SIG-M5 treated with dmso at 0.1 percent for 504 hours (cell line): ENCODE measurements around the gene VWA5B1.
A peak's percentile ranks its signal among the peaks of the same experiment; 100 is the strongest.

ENCODE experiments used
- DNase-seq: peaks from one replicate; lab custom pipeline; 2025; ENCODE audit not compliant: unreplicated experiment; lab: John Stamatoyannopoulos, UW

The VWA5B1 gene

DNA sequence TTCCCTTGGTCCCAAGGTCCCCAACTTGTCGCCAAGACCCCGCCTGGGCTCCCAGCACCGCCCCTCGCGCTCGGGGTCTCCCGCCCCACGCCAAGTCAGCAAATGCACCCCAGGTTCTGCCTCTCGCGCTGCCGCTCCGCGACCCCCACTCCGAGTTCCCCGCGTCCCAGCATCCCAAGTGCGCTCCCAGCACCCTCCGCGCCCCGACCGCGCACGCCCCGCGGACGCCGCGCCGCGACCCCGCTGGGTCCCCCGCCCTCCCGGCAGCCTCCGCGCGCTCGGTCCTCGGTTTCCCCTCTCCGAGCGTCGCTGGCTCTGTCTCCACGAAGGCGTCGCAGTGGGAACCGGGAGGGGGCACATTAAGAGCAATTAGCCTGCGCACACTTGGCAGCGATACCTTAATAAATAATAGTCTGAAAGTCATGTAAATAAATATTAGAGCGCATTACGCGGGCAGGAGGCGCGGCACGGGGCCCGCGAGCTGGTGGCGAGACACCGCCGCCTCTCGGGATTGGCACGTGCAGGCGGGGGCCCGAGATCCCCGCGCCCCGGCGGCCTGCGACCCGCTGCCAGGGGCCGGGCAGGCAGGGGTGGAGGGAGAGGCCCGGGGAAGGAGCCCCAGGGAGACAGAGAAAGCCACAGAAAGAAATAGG is 75.9 kb downstream of the VWA5B1 start:
- no peak for DNase-seq

- no peak for DNase-seq
Observed at GRCh38 chr1:20367116-20367585, 76.5 kb downstream of the VWA5B1 start.

DNA sequence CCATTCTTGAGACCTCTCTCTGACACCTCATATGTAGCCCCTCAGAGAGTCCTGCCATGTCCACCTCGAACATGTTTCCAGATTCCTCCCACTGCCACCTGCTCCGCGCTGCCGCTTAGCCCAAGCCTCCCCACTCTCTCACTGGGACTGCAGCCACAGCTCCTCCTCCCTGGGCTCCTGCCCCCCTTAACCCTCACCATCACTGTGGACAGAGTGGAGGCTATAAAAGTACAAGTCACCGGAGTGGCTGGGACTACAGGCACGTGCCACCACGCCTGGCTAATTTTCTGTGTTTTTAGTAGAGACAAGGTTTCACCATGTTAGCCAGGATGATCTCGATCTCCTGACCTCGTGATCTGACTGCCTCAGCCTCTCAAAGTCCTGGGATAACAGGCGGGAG is 77.0 kb downstream of the VWA5B1 start:
- DNase-seq = no peak

- DNase-seq = no peak
Observed at GRCh38 chr1:20368866-20369470, 78.3 kb downstream of the VWA5B1 start.

DNA sequence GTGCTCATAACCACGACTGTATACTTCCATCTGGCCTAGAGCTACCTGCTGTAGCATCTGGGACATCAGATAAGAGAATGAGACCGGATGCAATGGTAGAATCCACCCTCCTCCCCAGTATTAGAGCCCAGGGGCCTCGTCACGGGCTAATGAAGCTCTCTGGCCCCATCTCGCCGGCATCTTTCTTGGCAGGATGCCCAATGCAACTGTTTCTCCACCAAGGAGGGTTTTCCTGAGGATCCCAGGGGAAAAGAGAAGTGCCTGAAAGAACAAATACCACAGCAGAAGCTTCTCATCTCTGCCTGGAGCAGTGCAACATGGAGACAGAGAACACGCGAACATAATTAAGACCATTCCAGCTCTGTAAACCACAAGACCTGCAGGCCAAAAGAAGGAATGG is 80.0 kb downstream of the VWA5B1 start:
- no peak for DNase-seq

GRCh38 chr1:20371411-20371810 is 80.7 kb downstream of the VWA5B1 start:
- DNase-seq = no peak

- no peak for DNase-seq
Observed at GRCh38 chr1:20371883-20372282, 81.2 kb downstream of the VWA5B1 start.

GRCh38 chr1:20372676-20373075 is 82.0 kb downstream of the VWA5B1 start:
- no peak for DNase-seq

- no peak for DNase-seq
Observed at GRCh38 chr1:20373286-20373685, 82.6 kb downstream of the VWA5B1 start.

GRCh38 chr1:20373764-20374163 is 83.1 kb downstream of the VWA5B1 start:
- DNase-seq = no peak

GRCh38 chr1:20375563-20375962 is 84.9 kb downstream of the VWA5B1 start:
- DNase-seq = no peak

DNA sequence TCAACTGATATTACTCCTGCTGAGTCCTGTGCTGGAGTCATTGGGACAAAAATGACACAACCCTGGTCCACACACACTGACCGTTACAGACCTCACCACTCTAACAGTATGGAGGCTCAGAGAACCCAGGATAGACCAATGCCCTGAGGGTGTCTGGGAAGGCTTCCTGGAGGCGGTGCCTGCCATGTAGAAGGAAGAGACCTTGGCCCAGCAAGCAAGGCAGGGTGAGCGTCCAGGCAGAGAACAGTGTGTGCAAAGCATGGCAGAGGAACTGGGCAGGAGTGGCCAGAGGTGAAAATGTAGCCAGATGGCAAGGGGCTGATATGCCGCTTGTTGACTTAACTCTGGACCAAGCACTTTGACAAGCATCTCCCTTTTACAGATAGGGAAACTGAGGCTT is 85.5 kb downstream of the VWA5B1 start:
- no peak for DNase-seq

DNA sequence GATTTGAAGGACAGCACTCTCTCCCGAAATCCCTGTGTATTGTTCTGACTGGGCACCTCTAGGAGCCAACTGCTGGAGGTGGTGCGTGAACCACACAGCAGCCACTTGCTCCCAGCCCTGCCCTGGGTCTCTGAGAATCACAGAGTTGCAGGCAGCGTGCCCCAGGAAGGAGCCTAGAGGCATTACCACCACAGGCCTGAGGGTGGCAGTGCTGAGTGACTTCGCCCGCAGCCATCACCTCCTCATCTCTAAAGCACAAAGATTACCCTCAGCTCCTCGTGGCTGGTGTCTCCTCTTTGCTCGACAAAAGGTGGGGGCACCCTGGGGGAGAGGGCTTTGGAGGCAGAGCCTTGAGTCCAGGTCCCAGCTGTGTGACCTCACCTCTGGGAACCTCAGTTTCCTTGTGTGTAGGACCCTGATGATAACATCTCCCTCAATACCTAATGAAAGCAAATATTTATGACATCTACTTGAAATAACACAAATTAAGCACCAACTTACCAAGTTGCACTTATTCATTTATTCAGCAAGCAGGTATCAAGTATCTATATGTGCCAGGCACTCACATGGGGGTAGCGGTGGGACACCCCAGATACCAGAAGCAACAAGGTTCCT is 86.3 kb downstream of the VWA5B1 start:
- DNase-seq = peak; percentile 26

DNA sequence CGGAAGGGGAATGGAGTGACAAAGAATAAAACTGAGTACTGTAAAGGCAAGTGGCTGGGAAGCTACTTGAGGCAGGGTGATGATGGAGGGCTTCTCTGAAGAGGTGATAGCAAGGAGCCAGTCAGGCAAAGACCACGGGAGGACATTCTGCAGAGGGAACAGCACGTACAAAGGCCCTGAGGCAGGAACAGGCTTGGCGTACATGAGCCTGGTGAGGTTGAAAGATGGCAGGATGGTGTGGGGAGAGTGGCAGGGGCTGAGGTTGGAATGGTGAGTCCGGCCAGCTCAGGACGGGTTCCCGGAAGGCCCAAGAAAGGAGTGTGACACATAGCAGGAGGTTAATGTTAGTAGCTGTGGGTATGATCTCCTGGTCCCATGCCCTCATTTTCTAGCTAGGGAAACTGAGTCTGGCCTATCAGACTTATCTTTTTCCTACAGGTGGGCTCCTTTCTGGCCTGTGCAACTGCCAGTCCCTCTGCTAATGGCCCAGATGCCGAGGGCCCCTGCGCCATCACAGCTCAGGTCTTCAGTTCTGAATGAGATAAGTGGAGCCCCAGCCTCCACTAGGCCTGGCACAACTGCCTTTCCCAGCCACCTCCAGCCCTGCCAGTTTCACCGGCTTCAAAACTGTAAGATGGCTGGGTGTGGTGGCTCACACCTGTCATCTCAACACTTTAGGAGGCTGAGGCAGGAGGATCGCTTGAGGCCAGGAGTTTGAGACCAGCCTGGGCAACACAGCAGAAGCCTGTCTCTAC is 87.0 kb downstream of the VWA5B1 start:
- DNase-seq = no peak

DNA sequence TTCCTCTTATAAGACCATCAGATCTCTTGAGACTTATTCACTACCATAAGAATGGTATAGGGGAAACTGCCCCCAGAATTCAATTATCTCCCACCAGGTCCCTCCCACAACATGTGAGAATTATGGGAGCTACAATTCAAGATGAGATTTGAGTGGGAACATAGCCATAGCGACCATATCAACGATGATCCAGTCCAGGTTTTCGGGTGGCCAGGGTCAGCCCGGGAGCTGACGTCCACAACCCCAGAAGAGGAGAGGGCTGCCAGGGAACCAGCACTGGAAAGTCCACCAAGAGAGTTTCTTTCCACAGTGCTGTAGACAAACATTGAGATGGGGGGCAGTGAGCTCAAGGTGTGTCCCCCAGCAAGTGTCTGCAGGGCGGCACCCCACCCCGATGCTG is 88.4 kb downstream of the VWA5B1 start:
- DNase-seq = no peak

DNA sequence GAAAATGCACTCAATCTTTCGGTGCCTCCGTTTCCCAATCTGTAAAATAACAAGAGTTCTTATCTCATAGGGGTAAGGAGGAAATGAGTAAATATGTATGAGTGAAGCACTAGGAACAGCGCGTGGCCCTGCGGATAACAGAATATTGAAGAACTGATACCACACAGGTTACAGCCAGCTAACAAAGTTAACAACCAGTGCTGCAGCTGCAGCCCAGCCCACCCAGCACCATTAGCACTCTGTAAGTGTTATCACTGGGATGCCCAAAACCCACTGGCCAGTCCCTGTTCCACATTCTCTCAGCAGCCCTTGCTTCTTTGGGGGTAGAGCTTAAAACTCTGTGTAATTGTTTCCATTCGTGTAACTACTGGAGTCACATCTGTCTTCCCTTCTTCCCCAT is 89.5 kb downstream of the VWA5B1 start:
- DNase-seq = no peak

DNA sequence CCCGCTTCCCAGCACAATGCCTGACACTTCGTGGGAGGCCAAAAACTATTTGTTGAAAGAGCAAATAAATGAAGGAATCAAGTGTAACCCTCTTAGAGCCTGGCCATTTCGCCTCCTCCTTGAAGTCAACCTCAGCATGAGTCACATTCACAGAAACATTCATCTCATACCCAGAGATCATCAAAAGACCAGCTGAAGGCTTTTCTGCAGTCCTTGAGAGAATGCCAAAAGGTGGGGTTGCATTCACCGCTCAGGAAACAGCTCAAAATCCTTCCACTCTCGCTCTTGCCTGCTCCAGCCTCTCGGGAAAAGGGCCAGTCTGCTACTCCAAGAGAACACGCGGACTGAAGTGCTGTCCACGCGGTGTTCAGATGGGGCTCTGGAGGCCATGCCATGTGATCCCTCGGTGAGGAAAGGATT is 90.0 kb downstream of the VWA5B1 start:
- DNase-seq = no peak

DNA sequence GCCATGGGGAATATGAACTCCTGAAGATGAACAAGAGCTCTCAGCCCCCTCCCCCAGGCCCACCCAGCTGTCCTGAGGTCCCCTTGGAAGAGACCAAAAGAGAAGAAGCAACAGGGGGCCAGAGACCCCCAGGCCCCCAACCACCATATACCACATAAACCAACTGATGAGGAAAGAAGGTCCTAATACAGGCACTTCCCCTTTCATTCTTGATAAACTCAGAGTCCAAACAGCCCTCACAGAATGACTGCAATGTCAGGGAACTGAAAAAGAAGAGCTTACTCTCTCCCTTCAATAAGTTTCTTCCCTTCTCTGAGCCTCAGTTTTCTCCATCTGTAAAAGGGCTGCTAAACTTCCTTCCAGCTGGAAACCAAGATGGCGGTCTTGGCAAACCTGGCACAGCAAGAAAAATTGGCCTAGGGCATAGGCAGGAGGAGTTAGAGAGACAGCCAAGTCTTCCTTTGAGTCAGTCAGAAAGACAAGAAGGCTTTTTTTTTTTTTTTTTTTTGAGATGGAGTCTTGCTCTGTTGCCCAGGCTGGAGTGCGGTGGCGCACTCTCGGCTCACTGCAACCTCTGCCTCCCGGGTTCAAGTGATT is 90.5 kb downstream of the VWA5B1 start:
- DNase-seq = peak; percentile 78

GRCh38 chr1:20381961-20382360 is 91.3 kb downstream of the VWA5B1 start:
- DNase-seq = no peak

- no peak for DNase-seq
Observed at GRCh38 chr1:20382711-20383110, 92.0 kb downstream of the VWA5B1 start.

DNA sequence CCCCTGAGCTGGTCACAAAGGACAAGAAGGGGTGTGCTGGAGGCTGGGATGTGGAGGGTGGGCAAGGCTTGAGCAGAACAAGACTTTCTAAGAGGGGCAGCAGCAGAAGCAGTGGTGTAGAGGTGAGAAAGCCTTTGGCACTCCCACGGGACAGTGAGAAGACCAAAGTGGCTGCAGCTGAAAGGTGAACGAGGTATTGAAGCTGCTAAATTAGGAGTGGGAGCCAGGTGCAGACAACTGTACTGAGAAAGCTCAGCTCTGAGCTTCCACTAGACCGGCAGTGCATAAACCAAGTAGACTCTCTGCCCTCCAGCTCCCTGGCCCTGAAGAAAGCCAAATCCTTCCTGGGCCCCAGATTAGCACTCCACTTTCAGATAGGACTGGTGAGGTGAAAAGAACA is 93.0 kb downstream of the VWA5B1 start:
- no peak for DNase-seq
